Caco-2 (cell line): ENCODE results near the gene AKAP1. TPM values are rescaled to one million over a fixed set of nuclear protein-coding genes. Genes with fewer than 3 reads are reported as not detected.

Experiments used
- BruUV-seq: library from RNA; stranded (reverse); fragments of 400-500 nt; replicated peaks from 2 replicates; lab custom pipeline; 2021; lab: Mats Ljungman, UMichigan
- CTCF ChIA-PET: fragments of 300-600 bp; sonication (Branson Sonifier 250); formaldehyde crosslinking; loops from one replicate; lab custom pipeline; 2022; ENCODE audit warnings: antibody characterized with exemption; lab: Charles Lee
- POLR2A ChIA-PET: fragments of 300-600 bp; sonication (Branson Sonifier 250); formaldehyde crosslinking; loops from one replicate; lab custom pipeline; 2022; ENCODE audit warnings: antibody characterized with exemption; lab: Charles Lee
- DNase-seq, 2 experiments: peaks; one replicate each; pipeline versions ENCODE4 v3.0.0 to v3.0.0-alpha.2; 2020 to 2022
- H3K27me3 ChIP-seq: replicated peaks from 2 replicates; pipeline ENCODE4 v1.6.0; 2011; ENCODE audit warnings: low read length; ENCODE audit not compliant: control insufficient read depth, insufficient read depth
- H3K36me3 ChIP-seq: 2 replicates; pipeline ENCODE4 v1.5.1; 2011; ENCODE audit warnings: low read length; ENCODE audit not compliant: control insufficient read depth, insufficient read depth
- H3K4me1 ChIP-seq: fragments of 250-450 bp; sonication (Bioruptor Pico); 2 replicates; pipeline ENCODE4 v1.5.1; 2020; ENCODE audit warnings: mild to moderate bottlenecking
- H3K4me3 ChIP-seq: 2 replicates; pipeline ENCODE4 v1.5.1; 2011; ENCODE audit warnings: low read depth, mild to moderate bottlenecking, control low read depth, low read length
- H3K9me3 ChIP-seq: fragments of 250-450 bp; sonication (Bioruptor Pico); 2 replicates; pipeline ENCODE4 v1.5.1; 2020; ENCODE audit warnings: mild to moderate bottlenecking, moderate library complexity
- H3K27ac Mint-ChIP-seq: one replicate; pipeline ENCODE4 v1.8.0; 2022; ENCODE audit warnings: mixed read lengths; ENCODE audit not compliant: unreplicated experiment
- H3K27me3 Mint-ChIP-seq: one replicate; pipeline ENCODE4 v1.8.0; 2022; ENCODE audit warnings: mixed read lengths; ENCODE audit not compliant: insufficient read depth, unreplicated experiment
- H3K36me3 Mint-ChIP-seq: one replicate; pipeline ENCODE4 v1.8.0; 2022; ENCODE audit warnings: mild to moderate bottlenecking, mixed read lengths; ENCODE audit not compliant: insufficient read depth, unreplicated experiment
- H3K4me1 Mint-ChIP-seq: one replicate; pipeline ENCODE4 v1.8.0; 2022; ENCODE audit warnings: low read depth, mixed read lengths; ENCODE audit not compliant: unreplicated experiment
- H3K4me3 Mint-ChIP-seq: one replicate; pipeline ENCODE4 v1.8.0; 2022; ENCODE audit warnings: mild to moderate bottlenecking, moderate library complexity, mixed read lengths; ENCODE audit not compliant: unreplicated experiment
- H3K9me3 Mint-ChIP-seq: one replicate; pipeline ENCODE4 v1.8.0; 2022; ENCODE audit warnings: mixed read lengths; ENCODE audit not compliant: unreplicated experiment
- CTCF ChIP-seq, 2 experiments: fragments of 200-600 bp in 1 of 2; IDR thresholded peaks; 1 replicate in 1 of 2; 2 replicates in 1 of 2; pipeline versions ENCODE4 v1.5.1 to v1.8.0; 2011 to 2022; ENCODE audit warnings: antibody characterized with exemption in 1 of 2, control low read depth in 1 of 2, inconsistent platforms in 1 of 2, low read depth in 1 of 2, low read length in 1 of 2, mild to moderate bottlenecking in 1 of 2, moderate library complexity in 1 of 2; ENCODE audit not compliant: insufficient read depth in 1 of 2, severe bottlenecking in 1 of 2, unreplicated experiment in 1 of 2
- intact Hi-C: fragments of 100-400 bp; cut with micrococcal nuclease; formaldehyde crosslinking; loops from one replicate; pipeline ENCODE4 v1.10.0; 2022; ENCODE audit not compliant: unreplicated experiment
- total RNA-seq: library from RNA; stranded (reverse); gene quantifications from 2 replicates; pipeline ENCODE4 v1.2.3, GENCODE V29; 2022

AKAP1 gene
- total RNA-seq, 1 experiment from 2014 or later = 87.1 TPM

GRCh38 chr17:57160624-57161023 lies 75.6 kb downstream of the AKAP1 start:
- no peak for DNase-seq
- ChIA-PET CTCF (no interaction called here), POLR2A (interaction anchor here (0.7 kb wide), 1 partner anchor 59 kb away, joined by 4 read pairs; no protein-coding TSS in a partner anchor)
- no peaks in the 10 kb centered on the region for H3K9me3 ChIP-seq
- no peaks in the 10 kb centered on the region for H3K4me1 Mint-ChIP-seq
- no peak overlapping the region for H3K27ac Mint-ChIP-seq
- H3K4me3 Mint-ChIP-seq = no peak overlapping the region
- H3K27me3 ChIP-seq = no peaks in the 10 kb centered on the region
- H3K36me3 Mint-ChIP-seq = no peaks in the 10 kb centered on the region
- no peak overlapping the region for H3K4me3 ChIP-seq
- BruUV-seq = no TSS peak
- no peak for TF ChIP-seq CTCF (IDR thresholded peaks at IDR 0.05; ENCODE audit: insufficient read depth in 1 of 2, low read depth in 1 of 2, low read length in 1 of 2, severe bottlenecking in 1 of 2, unreplicated experiment in 1 of 2)
- peaks cover under 1% of the 10 kb centered on the region for H3K27me3 Mint-ChIP-seq
- intact Hi-C loops = no loop called here
- H3K9me3 Mint-ChIP-seq = peaks cover 10% of the 10 kb centered on the region
- no peaks in the 10 kb centered on the region for H3K4me1 ChIP-seq
- H3K36me3 ChIP-seq = no peaks in the 10 kb centered on the region

DNA sequence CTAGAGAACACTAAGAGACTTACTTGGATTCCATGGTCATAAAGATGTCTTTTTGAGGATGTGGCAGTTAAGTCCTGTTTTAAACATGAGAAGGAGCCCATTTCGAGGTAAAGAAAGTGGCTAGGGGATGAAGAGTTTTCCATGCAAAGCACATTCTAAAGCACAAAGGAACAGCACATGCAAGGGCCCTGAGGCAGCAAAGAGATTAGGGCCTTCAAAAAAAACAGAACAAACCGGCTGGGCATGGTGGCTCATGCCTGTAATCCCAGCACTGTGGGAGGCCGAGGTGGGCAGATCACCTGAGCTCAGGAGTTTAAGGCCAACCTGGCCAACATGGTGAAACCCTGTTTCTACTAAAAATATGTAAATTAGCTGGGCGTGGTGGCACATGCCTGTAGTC lies 79.8 kb downstream of the AKAP1 start:
- intact Hi-C loops = no loop called here
- Mint-ChIP-seq H3K36me3 (no peaks in the 10 kb centered on the region), H3K27me3 (peaks cover 3% of the 10 kb centered on the region), H3K4me3 (no peak overlapping the region), H3K27ac (no peak overlapping the region), H3K4me1 (no peaks in the 10 kb centered on the region), H3K9me3 (peaks cover 10% of the 10 kb centered on the region)
- POLR2A ChIA-PET = no interaction called here
- DNase-seq = no peak
- Histone ChIP-seq H3K4me3 (no peak overlapping the region), H3K27me3 (no peaks in the 10 kb centered on the region), H3K9me3 (no peaks in the 10 kb centered on the region), H3K4me1 (0 out of 2 replicates have a peak, but pooled peaks cover 4% of the 10 kb centered on the region), H3K36me3 (no peaks in the 10 kb centered on the region)
- TF ChIP-seq CTCF (IDR thresholded peaks at IDR 0.05; ENCODE audit: insufficient read depth in 1 of 2, low read depth in 1 of 2, low read length in 1 of 2, severe bottlenecking in 1 of 2, unreplicated experiment in 1 of 2) = no peak
- no TSS peak for BruUV-seq
- CTCF ChIA-PET = no interaction called here

DNA sequence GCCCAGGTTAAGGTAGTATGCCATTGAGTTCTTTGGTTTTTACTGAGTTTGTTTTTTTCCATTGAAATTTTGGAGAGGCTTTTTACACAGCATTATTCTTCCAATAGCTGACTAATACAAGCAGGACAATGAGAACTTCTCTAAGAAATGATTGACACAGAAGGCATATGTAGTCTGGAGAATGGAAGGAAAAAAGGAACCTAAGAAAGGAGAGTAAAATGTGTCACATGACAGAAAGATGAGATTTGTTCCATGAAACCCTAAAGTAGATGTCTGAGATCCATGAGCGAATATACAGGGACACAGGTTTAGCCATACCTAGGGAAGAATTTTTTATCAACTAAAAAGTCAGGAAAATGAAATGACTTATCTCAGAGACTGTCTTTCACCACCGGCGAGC lies 80.7 kb downstream of the AKAP1 start:
- DNase-seq = no peak
- Mint-ChIP-seq H3K27ac (no peak overlapping the region), H3K4me1 (no peaks in the 10 kb centered on the region), H3K4me3 (no peak overlapping the region), H3K27me3 (peaks cover 3% of the 10 kb centered on the region), H3K9me3 (peaks cover under 1% of the 10 kb centered on the region), H3K36me3 (no peaks in the 10 kb centered on the region)
- no peak for TF ChIP-seq CTCF (IDR thresholded peaks at IDR 0.05; ENCODE audit: insufficient read depth in 1 of 2, low read depth in 1 of 2, low read length in 1 of 2, severe bottlenecking in 1 of 2, unreplicated experiment in 1 of 2)
- no peaks in the 10 kb centered on the region for H3K27me3 ChIP-seq
- intact Hi-C loops = no loop called here
- 0 out of 2 replicates have a peak, but pooled peaks cover 4% of the 10 kb centered on the region for H3K4me1 ChIP-seq
- H3K9me3 ChIP-seq = no peaks in the 10 kb centered on the region
- POLR2A ChIA-PET = no interaction called here
- H3K36me3 ChIP-seq = no peaks in the 10 kb centered on the region
- no peak overlapping the region for H3K4me3 ChIP-seq
- no TSS peak for BruUV-seq
- CTCF ChIA-PET = no interaction called here
